NCI-H1105 treated with DMSO at 0.1 percent for 48 hours (cell line): ENCODE measurements around the gene CEP112.
A peak's percentile ranks its signal among the peaks of the same experiment; 100 is the strongest.
"Not testable (repeated sequence)": the region's sequence is repeated elsewhere in the genome, so short reads cannot be mapped to it uniquely, and the experiment has no call there.

Experiments
- DNase-seq: peaks from one replicate; lab custom pipeline; 2025; lab: John Stamatoyannopoulos, UW

Gene CEP112

DNA sequence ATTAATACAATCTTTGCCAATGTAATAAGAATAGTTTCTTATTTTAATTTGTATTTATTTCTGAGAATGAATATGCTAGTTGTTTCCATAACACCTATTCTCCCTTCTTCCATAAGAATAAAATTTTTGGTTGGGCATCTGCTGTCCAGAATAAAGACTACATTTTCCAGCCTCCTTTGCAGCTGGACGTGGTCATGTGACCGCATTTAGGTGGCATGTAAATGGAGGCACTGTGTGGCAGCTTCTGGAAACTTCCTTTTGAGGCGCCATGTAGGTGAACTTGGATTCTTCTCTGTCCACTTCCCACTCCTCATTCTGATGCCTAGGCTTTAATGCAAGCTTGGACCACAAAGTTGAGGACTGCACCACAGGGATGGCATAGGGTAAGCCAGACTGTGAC, 415.0 kb downstream of the CEP112 start:
- DNase-seq = no peak

DNA sequence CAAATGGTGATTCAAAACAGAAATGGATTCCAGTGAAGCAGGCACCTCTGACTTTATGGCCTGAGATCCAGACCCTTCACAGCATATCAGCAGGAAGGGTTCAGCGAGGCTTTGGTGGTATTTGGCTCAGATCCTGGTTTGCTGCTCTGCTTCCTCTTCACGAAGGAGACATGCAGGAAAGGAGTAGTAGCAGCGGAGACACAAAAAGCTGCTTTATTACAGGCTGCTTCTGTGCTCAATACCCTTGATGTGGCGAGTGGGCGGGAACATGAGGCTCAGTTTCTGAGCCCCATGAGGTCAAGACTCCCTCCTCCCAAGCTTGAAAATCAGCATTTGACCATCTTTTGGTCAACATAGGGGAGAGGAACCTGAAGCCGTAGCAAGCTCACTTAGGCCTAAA, 417.1 kb downstream of the CEP112 start:
- no peak for DNase-seq

DNA sequence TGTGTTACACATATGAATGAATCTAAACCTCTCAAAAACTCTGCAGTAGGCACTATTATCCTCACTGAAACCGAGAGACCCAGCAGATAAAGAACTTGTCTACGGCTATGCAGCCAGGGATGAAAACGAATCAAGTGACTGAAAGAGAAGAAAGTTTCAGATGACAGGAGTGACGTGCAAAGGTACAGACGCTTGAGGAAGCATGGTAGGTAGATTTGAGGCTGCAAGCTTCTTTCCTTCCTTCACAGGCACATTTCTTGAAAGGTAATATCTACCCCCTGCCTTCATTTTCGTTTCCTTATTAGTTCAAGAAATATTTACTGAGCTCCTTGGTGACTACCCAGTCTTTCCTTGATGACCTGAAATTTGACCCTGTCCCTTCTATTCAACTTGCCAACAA, 418.9 kb downstream of the CEP112 start:
- no peak for DNase-seq

DNA sequence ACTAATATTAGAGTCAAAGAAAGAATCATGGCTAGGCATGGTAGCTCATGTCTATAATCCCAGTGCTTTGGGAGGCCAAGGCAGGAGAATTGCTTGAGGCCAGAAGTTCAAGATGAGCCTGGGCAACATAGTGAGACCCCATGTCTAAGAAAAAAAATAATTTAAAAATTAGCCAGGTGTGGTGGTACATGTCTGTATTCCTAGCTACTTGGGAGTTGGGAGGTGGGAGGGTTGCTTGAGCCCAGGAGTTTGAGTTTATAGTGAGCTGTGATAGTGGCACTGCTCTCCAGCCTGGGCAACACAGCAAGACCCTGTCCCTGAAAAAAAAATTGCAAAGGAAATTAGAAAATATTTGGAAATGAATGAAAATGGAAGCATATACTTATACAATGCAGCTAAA, 420.2 kb downstream of the CEP112 start:
- DNase-seq = no peak

DNA sequence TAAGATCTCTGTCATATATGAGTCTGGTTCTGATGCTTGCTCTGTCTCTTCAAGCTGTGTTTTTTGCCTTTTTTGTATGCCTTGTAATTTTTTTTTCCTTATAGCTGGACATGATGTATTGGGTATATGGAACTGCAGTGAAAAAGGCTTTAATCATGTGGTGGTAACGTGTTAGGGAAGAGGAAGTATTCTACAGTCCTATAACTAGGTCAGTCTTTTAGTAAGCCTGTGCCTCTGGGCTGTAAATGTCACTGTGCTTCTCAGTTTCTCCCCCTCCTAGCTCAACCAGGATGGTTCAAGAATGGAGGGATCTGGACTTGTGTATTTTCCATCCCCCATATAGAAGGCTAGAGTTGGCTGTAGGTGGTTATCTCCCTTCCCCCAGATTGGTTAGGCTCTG, 428.1 kb downstream of the CEP112 start:
- no peak for DNase-seq

DNA sequence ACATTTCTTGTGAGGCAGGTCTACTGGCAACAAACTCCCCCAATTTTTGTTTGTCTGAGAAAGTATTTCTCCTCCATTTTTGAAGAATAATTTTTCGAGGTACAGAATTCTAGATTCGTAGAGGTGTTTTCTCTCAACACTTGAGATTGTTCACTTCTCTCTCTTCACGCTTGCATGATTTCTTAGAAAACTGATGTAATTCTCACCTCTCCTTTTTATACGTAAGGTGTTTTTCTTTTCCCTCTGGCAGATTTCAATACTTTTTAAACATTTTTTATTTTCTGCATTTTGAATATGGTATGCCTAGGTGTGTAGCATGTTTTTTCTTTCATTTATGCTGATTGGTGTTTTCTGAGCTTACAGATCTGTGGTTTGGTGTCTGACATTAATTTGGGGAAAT, 429.0 kb downstream of the CEP112 start:
- no peak for DNase-seq

DNA sequence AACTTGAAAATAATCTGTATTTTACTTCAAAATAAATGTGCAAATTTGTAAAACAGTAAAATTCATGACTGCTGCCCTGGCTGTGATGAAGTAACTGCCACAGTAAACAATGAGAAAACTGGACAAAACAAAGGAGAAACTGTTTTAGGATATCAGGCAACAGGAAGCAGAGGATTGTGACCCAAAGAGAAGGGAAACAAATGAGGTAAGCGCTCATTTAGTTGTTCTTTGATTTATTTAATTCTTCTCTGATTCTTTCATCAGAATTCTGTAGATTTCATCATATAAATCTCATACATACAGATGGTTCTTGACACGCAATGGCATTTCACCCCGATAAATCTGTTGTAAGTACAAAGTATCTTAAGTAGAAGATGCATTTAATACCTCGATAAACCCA, 432.4 kb downstream of the CEP112 start:
- DNase-seq = no peak

DNA sequence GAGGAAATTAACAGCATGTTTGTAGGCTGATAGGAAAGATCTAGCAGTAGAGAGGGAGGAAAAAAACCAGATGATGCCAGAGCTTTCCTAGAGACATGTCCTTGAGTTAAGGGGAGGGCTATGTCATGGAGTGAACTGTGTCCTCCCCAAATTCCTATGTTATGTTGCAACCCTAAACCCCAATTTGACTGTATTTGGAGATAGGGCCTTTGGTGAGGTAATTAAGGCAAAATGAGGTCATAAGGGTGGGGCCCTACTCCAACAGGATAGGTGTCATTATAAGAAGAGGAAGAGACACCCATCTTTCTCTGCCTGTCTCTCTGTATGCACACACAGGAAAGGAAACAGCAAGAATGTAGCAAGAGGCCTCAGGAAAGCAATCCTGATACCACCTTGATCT, 435.2 kb downstream of the CEP112 start:
- DNase-seq = no peak

DNA sequence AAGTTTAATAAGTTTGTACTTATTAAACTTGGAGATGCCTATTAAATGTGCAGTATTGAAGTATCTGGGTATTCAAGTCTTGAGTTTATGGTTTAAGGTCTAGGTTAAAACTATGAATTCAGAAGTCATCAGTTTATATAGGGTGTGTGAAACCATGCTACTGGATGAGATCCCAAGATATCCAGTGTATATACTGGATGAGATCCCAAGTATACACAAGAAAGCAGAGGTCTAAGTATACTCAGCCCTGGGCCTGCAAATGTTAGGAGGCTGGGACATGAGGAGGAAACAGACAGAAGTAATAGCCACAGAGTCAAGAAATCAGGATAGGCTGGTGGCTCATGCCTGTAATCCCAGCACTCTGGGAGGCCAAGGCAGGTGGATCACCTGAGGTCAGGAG, 436.1 kb downstream of the CEP112 start:
- DNase-seq = no peak

DNA sequence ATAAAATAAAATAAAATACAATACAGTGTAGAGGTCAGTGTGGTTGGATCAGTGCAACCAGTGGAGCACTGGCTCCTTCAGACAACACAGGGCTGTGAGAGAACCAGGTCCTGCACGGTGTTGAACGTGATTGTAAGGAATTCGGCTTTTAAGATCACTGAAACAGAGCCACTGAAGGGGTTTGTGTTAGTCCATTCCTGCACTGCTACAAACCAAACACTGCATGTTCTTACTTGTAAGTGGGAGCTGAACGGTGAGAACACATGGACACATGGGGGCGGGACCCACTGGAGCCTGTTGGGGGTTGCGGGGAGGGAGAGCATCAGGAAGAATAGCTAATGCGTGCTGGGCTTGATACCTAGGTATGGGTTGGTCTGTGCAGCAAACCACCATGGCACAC, 437.3 kb downstream of the CEP112 start:
- no peak for DNase-seq

DNA sequence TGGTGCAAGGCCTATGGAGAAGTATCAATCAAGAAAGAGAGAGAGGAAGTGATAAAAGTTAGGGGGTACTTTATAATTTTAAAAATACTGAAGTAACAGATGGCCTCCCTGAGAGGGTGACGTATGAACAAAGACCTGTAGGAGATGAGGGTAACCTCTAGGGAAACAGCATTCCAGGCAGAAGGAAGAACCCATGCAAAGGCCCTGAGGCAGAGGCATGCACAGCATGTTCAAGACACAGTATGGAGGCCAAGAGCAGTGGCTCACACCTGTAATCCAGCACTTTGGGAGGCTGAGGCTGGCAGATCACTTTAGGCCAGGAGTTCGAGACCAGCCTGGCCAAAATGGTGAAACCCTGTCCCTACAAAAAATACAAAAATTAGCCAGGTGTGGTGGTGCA, 437.9 kb downstream of the CEP112 start:
- no peak for DNase-seq

DNA sequence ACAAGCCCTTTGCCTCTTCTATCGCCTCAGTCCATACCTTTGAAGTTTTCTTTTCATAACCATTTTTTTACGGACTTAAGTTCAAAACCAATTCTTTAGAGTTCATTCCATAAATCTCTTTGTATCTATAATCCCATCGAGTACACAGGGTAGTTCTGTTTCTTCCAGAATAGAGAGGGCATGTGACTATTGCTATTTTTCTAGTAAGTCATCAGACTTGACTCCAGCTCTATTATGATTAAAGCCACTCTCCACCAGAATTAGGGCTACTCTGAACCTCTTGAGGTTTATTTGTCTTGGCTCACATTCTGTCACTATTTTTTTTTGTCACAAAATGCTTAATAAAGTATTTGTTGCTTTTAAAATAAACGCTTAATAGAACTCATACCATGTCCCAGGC, 438.6 kb downstream of the CEP112 start:
- DNase-seq = peak; percentile 5

DNA sequence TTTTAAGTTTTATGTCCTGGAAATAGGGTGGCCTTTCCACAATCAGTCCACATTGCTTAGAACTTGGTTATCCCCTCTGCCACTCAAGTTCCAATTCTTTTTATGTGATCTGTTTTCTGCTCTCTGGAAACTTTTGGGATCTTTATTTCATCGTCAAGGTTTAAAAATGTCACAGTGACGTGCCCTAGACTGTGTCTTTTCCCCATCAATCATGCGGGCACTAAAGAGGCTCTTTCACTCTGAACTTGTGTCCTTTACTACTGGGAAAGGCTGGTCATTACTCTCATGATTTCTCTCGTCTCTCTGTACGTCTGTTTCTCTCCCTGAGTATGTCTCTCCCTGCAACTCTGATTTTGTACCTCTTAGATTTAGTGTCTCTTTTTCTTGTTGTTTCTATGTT, 440.7 kb downstream of the CEP112 start:
- DNase-seq = no peak

DNA sequence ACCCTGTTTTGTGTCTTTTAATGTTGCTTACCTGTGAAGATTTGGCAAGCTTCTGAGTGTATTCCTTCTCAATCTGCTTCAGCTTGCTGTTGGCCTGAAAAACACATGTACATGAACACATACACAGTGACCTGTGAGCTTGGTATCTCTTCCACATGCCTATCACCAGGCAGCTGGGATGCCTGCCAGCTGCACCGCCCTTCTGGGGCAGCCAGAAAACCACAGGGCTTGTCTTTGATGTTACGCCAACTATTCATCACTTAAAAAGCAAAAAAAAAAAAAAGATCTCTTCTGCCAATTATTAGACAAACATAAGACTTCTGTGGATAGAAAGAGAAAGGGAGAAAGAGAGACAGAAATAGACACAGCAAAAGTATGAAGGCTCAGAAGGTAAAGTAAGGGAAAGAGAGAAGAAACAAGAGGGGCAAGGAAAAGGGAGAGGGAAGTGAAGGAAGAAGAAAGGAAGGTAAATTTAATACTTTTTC, 441.3 kb downstream of the CEP112 start:
- DNase-seq = peak; percentile 82

DNA sequence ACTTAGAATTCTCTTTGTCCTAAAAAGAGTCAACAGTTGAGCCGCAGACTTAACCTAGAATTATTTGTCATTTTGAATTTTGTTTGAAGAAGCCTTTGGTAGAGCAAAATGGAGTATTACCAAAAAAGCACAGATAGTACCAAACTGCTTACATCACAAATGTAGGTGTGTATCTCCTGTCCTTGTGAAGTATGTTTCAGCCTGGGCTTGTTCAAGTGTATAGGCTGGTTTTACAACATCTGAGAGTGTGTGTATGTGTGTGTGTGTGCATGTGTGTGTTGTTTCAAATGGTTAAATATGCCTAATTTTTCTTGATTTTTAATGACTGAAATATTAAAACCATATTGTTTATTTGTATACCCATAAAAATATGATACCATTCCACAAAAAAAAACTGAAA, 441.8 kb downstream of the CEP112 start:
- peak; percentile 20 for DNase-seq

DNA sequence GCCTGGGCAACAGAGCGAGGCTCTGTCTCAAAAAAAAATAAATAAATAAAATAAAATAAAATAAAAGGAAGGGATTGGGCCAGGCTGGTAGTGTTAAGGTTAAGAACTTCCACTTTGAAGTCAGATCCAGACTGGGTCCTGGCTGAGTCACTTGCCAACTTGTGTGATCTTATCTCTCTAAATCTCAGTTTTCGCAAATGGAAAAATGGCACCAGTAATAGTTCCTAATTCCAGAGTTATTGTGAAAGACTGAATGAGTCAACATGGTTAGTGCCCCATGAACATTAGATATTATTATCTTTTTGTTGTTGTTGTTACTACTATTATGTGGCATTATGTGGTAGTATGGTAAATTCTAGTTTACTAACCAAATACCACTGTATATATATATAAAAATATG, 442.5 kb downstream of the CEP112 start:
- no peak for DNase-seq

DNA sequence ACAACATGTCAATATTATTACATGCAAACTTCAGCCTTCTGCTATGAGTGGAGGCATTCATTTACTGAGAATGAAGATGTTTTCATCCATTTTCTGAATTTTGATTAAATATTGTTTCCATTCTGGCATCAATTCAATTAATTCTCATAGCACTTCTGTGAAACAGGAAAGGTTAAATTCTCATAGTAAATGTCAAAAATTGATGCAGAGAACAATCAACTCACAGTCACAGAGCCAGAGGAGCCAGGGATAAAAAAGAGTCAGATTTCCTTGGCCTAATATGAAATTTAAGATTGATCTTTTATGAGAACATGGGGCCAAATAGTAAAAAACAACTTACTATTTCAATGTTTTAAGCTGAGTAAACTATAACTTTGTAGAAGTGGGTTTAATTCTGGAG, 446.7 kb downstream of the CEP112 start:
- DNase-seq = no peak

DNA sequence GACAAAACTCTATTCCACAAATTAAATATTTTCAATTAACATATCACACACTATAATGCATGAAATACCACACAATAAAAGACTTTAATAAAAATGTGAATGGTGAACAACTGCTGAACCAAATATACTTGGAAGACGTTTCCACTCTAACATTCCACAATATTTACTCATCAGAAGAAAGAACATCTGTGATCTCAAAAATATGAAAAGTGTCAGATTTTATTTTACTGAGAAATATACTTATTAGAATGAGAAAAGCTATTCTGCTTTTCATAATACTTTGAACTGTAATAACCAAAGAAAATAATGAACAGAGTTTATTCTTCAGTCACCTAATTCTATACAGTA, 448.7 kb downstream of the CEP112 start:
- DNase-seq = no peak

DNA sequence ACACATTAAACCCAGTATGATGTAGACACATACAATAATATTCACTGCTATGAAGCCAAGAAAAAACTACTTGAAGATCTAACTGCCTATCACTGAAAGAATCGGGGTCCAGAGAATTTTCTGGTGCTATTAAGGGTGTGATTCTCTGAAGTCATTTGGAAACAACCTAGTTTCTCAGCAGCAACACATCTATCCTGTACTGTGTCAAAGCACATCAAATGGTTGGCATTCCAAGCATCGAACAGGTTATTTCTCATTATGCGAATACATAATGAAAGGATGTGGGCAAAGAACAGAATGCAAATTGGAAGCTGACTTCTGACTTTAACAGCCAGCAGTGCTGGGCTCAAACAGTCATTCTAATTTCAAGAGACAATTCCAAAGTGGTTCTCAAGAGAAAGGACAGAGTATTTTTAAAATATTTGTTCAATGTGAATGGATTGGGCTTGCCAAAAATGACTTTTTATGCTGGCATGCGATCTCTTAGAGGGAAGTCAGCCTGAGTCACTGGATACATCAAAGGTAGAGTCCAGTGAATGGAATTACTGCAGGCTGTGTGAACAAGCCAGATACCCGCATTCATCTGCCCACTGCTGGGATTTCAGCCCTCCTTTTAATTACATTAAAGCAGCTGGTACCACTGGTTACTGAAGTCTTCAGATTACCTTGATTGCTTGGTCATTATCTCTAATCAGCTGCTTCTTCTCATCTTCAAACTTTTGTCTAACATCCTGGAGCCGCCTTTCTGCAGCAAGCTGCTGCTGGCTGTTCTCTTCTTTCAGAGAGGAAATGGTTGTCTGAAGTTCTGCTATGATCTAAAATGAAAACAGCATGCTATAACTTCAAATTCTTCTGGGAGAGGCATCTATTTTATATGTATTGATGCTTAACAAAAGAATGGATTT, 449.3 kb downstream of the CEP112 start:
- DNase-seq = no peak

DNA sequence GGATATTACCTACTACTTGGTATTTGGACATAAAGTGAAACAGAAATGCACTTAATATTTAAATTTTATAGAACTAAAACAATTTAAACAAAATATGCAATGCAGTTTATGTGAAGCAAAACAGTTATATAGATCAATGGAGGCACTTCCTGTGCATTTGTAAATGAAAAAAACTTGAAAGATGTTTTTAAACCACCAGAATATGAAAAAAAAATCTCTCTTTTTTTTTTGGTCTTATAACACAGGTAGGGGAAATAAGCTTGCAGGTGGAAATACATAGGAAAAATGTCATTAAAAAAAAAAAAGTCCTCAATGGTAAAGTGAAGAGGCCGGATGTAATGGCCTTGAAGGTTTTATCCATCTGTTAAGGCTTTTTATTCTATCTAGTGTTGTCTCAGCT, 450.2 kb downstream of the CEP112 start:
- DNase-seq = no peak

DNA sequence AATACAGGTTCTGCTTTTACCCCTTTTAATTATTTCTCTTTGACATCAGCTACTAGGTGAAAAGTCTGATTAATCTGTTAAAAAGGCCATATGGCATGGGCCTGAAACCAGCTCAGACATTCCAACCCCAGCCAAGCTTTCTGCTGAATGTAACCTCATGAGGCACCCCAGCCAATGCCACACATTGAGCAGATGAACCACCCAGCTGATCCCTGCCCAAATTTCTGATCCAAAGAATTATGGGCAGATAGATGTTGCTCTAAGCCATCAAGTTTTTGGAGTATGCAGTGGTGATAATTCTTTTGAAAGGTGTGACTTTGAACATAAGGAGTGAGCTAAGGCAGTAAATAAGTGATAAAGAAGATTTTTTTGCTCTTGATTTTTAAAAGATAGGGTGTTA, 452.9 kb downstream of the CEP112 start:
- no peak for DNase-seq

DNA sequence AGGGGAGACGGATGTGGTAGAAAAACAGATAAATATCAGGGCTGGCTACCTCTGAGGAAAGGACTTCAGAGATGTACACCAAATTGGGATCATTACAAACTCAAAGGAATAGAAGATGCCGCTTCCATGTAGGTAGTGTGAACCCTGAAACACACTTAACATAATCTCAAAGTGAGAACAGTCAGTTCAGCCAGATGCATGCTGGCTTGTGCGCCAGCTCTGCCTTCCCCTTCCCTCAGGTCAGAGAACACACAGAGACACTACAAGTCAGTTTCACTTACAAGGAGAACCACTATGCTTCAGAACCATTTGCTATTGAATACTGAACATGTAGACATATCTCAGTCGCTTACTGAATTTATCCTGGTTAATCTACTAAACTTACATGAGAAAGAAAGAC, 454.5 kb downstream of the CEP112 start:
- DNase-seq = no peak

DNA sequence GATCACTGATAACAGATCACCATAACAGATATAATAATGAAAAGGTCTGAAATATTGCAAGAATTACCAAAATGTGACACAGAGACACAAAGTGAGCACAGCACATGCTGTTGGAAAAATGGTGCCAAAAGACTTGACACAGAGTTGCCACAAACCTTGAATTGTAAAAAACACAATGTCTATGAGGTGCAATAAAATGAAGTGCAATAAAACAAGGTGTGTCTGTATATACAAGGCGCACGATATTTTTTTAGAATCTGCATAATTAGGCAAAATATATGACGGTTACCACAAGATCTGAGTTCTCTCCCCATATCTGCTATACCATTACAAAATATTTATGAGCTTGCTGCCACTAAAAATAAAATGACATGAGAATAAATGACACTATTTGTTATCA, 458.6 kb downstream of the CEP112 start:
- DNase-seq = no peak

DNA sequence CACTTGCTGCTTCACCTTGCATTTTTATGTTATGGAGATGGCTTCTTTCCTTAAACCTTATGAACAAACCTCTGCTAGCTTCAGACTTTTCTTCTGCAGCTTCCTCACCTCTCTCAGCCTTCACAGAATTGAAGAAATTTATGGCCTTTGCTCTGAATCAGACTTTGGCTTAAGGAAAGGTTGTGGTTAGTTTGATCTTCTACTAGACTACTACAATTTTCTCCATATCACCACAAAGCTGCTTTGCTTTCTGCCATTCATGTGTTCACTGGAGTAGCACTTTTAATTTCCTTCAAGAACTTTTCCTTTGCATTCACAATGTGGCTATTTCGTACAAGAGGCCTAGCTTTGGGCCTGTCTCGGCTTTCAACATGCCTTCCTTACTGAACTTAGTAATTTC, 459.3 kb downstream of the CEP112 start:
- not testable (repeated sequence) for DNase-seq
